Neural crest cell (in vitro differentiated cells): Measurements from ENCODE around the gene RALGPS1. TPM values are rescaled to one million over a fixed set of nuclear protein-coding genes. Genes with fewer than 3 reads are reported as not detected.

Experiments used
- DNase-seq: peaks from one replicate; pipeline ENCODE4 v3.0.0; 2021; ENCODE audit warnings: low read depth, mixed read lengths, low spot score
- H3K27ac Mint-ChIP-seq: one replicate; pipeline ENCODE4 v1.8.0; 2021; ENCODE audit warnings: mild to moderate bottlenecking, mixed read lengths; ENCODE audit not compliant: unreplicated experiment
- H3K27me3 Mint-ChIP-seq: 2 replicates; pipeline ENCODE4 v1.8.0; 2021; ENCODE audit warnings: low read depth, mild to moderate bottlenecking, mixed read lengths
- H3K36me3 Mint-ChIP-seq: 2 replicates; pipeline ENCODE4 v1.8.0; 2021; ENCODE audit warnings: low read depth, mild to moderate bottlenecking, mixed read lengths
- H3K4me1 Mint-ChIP-seq: 2 replicates; pipeline ENCODE4 v1.8.0; 2021; ENCODE audit warnings: mixed read lengths
- H3K4me3 Mint-ChIP-seq: one replicate; pipeline ENCODE4 v1.8.0; 2021; ENCODE audit warnings: mild to moderate bottlenecking, mixed read lengths
- H3K9me3 Mint-ChIP-seq: 2 replicates; pipeline ENCODE4 v1.8.0; 2021; ENCODE audit warnings: mixed read lengths
- total RNA-seq: library from RNA; stranded (reverse); gene quantifications from 2 replicates; pipeline ENCODE4 v1.2.1, GENCODE V29; 2021
- TF ChIP-seq, protein P1 (sequence below): fragments of 200-600 bp; sonication (generic); conservative IDR thresholded peaks from 2 replicates; pipeline ENCODE4 v1.5.0; 2021; ENCODE audit warnings: antibody characterized with exemption, mild to moderate bottlenecking

RALGPS1 gene
- total RNA-seq, 1 donor from 2014 or later: 11.7 TPM

DNA sequence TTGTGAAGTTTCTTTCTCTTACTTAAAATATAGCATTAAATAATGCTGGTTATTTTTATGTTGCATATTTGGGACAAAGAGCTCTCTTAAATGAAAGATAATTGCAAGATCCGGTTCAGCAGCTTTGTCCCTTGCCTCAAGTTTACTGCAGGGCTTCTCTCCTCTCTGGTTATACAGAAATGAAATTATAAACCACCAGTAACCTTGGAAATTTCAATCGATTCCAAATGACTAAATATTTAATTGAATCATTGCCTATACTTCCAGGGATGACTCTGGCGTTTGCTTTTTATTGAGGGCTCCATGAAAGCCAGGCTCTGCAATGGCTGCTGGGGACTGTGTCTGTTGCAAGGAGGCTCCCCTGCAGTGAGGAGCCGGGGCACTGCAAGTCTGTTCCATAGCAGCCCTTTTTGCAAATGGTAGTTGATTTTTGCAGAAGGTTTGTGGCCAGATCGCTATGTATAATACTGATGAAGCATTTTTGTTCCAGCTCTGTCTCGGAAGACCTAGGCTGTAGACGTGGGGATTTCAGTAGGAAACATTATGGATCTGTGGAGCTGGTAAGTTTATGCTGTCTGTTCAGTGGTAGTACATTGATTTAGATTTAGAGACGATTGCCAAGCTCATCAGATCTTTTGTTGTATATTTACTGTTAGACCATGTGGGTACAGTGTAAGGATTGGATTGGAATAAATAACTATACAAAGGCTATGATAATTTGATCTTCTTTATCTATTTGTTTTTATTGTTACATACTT, 350.1 kb downstream of the RALGPS1 start, which contains the start of gene GARNL3:
Gene GARNL3, plus strand, starts transcription at position 313 of the 758 bp plus-strand sequence. Its CDS starts 104 bp downstream, at position 417.
- no peaks in the 10 kb centered on the region for H3K9me3 Mint-ChIP-seq
- H3K27ac Mint-ChIP-seq: no peak within 1 kb of the TSS
- TF ChIP-seq, protein P1, sequence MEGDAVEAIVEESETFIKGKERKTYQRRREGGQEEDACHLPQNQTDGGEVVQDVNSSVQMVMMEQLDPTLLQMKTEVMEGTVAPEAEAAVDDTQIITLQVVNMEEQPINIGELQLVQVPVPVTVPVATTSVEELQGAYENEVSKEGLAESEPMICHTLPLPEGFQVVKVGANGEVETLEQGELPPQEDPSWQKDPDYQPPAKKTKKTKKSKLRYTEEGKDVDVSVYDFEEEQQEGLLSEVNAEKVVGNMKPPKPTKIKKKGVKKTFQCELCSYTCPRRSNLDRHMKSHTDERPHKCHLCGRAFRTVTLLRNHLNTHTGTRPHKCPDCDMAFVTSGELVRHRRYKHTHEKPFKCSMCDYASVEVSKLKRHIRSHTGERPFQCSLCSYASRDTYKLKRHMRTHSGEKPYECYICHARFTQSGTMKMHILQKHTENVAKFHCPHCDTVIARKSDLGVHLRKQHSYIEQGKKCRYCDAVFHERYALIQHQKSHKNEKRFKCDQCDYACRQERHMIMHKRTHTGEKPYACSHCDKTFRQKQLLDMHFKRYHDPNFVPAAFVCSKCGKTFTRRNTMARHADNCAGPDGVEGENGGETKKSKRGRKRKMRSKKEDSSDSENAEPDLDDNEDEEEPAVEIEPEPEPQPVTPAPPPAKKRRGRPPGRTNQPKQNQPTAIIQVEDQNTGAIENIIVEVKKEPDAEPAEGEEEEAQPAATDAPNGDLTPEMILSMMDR: no peak
- no peak within 1 kb of the TSS for H3K4me3 Mint-ChIP-seq
- H3K27me3 Mint-ChIP-seq: no peaks in the 10 kb centered on the region
- H3K36me3 Mint-ChIP-seq: no peaks in the 10 kb centered on the region
- peaks cover 12% of the 10 kb centered on the region for H3K4me1 Mint-ChIP-seq
- no peak for DNase-seq

DNA sequence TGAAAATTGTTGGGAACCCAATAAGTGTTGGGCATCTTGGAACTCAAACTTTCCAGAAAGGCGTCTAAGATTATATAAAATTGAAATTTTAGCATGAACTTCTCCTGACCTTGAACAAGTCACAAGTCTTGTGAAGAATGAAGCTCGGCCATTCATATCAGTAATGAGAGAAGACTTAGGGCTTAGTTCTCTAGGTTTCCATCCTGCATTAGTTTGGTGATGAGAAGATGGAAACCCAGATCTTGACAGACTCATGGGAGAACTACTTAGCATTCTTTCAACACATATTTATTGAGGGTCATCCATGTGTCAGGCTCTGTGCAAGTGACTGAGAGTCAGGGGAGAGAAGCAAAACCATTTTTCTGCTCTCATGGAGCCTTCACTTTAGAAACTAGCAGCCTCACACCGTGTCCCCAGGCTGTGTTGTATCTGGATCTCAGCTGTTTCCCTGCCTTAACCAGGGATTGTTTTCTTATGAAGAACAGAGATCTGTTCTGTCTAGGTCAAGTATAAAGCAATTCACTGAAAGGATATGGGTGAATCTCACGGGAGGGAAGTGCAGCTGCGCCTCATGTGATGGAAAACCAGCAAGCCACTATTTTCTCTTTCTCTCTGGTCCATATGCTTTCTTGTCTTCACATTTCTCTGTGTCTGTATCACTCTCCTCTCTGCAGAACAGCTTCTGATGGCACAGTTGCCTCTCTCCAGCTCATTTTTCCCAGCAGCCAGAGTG, 353.4 kb downstream of the RALGPS1 start:
- Mint-ChIP-seq H3K27me3 (no peaks in the 10 kb centered on the region), H3K4me1 (peaks cover 12% of the 10 kb centered on the region), H3K9me3 (no peaks in the 10 kb centered on the region), H3K4me3 (no peak overlapping the region), H3K27ac (no peak overlapping the region), H3K36me3 (no peaks in the 10 kb centered on the region)
- no peak for DNase-seq
- TF ChIP-seq, protein P1: no peak

DNA sequence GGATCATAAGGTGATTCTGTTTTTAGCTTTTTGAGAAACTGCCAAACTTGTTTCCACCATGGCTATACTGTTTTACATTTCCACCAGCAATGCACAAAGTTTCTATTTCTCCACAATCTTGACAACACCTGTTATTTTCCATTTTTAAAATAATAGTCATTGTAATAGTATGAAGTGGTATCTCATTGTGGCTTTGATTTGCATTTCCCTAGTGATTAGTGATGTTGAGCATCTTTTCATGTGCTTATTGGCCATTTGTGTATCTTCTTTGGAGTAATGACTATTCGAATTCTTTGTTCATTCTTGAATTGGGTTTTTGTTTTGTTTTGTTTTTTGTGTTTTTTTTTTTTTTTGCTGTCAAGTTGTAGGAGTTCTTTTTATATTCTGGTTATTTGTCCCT, 354.9 kb downstream of the RALGPS1 start:
- Mint-ChIP-seq H3K4me1 (peaks cover 12% of the 10 kb centered on the region), H3K27me3 (no peaks in the 10 kb centered on the region)

More for the DNA sequence above, 354.9 kb downstream of the RALGPS1 start:
- no peaks in the 10 kb centered on the region for H3K36me3 Mint-ChIP-seq
- no peak overlapping the region for H3K27ac Mint-ChIP-seq
- TF ChIP-seq, protein P1: no peak
- no peaks in the 10 kb centered on the region for H3K9me3 Mint-ChIP-seq
- no peak for DNase-seq
- no peak overlapping the region for H3K4me3 Mint-ChIP-seq

Other genes starting within 250 kb of the RALGPS1 start
- 14.5 and 23.0 TPM in 2 replicates for gene ZBTB43, start 109.7 kb upstream of the RALGPS1 start, total RNA-seq
- 16.1 and 16.9 TPM in 2 replicates for gene ZBTB34, start 54.1 kb upstream of the RALGPS1 start, total RNA-seq
- gene ANGPTL2, start 207.9 kb downstream of the RALGPS1 start, total RNA-seq: 17.9 and 19.2 TPM in 2 replicates